ENCODE data around the gene ZNF430.

The ZNF430 gene

GRCh38 chr19:21046489-21046888 lies 26.0 kb downstream of the ZNF430 start:
- no peak overlapping the region for H3K27ac ChIP-seq
- TF ChIP-seq CTCF (conservative IDR thresholded peaks at IDR 0.05): no peak

GRCh38 chr19:21047716-21048115 lies 27.3 kb downstream of the ZNF430 start:
- no peak overlapping the region for H3K27ac ChIP-seq
- no peak for TF ChIP-seq CTCF (conservative IDR thresholded peaks at IDR 0.05)

GRCh38 chr19:21052902-21053301 lies 32.4 kb downstream of the ZNF430 start:
- TF ChIP-seq CTCF (conservative IDR thresholded peaks at IDR 0.05): no peak
- no peak overlapping the region for H3K27ac ChIP-seq

- H3K27ac ChIP-seq: no peak overlapping the region
- no peak for TF ChIP-seq CTCF (conservative IDR thresholded peaks at IDR 0.05)
Measured at GRCh38 chr19:21065336-21065735, 44.9 kb downstream of the ZNF430 start.

- peak within 1 kb of the TSS; percentile 65 for H3K27ac ChIP-seq
- no peak for TF ChIP-seq CTCF (conservative IDR thresholded peaks at IDR 0.05)
Measured at GRCh38 chr19:21082011-21082975, 61.8 kb downstream of the ZNF430 start, which contains the start of gene ZNF714. ZNF714 (plus strand) TSS chr19:21082203; CDS start chr19:21098269, 16,066 bp downstream.

- H3K27ac ChIP-seq: no peak overlapping the region
- TF ChIP-seq CTCF (conservative IDR thresholded peaks at IDR 0.05): no peak
Measured at GRCh38 chr19:21084343-21084742, 63.9 kb downstream of the ZNF430 start.

GRCh38 chr19:21087871-21088270 lies 67.4 kb downstream of the ZNF430 start:
- no peak overlapping the region for H3K27ac ChIP-seq
- TF ChIP-seq CTCF (conservative IDR thresholded peaks at IDR 0.05): no peak
